ENCODE results near the gene TRIM9.

- TF ChIP-seq, protein P1, sequence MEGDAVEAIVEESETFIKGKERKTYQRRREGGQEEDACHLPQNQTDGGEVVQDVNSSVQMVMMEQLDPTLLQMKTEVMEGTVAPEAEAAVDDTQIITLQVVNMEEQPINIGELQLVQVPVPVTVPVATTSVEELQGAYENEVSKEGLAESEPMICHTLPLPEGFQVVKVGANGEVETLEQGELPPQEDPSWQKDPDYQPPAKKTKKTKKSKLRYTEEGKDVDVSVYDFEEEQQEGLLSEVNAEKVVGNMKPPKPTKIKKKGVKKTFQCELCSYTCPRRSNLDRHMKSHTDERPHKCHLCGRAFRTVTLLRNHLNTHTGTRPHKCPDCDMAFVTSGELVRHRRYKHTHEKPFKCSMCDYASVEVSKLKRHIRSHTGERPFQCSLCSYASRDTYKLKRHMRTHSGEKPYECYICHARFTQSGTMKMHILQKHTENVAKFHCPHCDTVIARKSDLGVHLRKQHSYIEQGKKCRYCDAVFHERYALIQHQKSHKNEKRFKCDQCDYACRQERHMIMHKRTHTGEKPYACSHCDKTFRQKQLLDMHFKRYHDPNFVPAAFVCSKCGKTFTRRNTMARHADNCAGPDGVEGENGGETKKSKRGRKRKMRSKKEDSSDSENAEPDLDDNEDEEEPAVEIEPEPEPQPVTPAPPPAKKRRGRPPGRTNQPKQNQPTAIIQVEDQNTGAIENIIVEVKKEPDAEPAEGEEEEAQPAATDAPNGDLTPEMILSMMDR (IDR thresholded peaks at IDR 0.05): no peak
- no peak for TF ChIP-seq POLR2AphosphoS5 (IDR thresholded peaks at IDR 0.05; ENCODE audit: insufficient read depth in 1 of 2, low read depth in 1 of 2)
- TF ChIP-seq POLR2A (IDR thresholded peaks at IDR 0.05): no peak
Measured at GRCh38 chr14:51079085-51079484, 15.8 kb downstream of the TRIM9 start.

All from vagina (tissue), 2 donors.